ENCODE data around the gene SLC1A3. TPM values are rescaled to one million over a fixed set of nuclear protein-coding genes. Genes with fewer than 3 reads are reported as not detected.
A peak's percentile ranks its signal among the peaks of the same experiment; 100 is the strongest.

SLC1A3 gene
- total and polyA plus RNA-seq, 12 donors: 10.0 to 94.1 (median 43.2) TPM

DNA sequence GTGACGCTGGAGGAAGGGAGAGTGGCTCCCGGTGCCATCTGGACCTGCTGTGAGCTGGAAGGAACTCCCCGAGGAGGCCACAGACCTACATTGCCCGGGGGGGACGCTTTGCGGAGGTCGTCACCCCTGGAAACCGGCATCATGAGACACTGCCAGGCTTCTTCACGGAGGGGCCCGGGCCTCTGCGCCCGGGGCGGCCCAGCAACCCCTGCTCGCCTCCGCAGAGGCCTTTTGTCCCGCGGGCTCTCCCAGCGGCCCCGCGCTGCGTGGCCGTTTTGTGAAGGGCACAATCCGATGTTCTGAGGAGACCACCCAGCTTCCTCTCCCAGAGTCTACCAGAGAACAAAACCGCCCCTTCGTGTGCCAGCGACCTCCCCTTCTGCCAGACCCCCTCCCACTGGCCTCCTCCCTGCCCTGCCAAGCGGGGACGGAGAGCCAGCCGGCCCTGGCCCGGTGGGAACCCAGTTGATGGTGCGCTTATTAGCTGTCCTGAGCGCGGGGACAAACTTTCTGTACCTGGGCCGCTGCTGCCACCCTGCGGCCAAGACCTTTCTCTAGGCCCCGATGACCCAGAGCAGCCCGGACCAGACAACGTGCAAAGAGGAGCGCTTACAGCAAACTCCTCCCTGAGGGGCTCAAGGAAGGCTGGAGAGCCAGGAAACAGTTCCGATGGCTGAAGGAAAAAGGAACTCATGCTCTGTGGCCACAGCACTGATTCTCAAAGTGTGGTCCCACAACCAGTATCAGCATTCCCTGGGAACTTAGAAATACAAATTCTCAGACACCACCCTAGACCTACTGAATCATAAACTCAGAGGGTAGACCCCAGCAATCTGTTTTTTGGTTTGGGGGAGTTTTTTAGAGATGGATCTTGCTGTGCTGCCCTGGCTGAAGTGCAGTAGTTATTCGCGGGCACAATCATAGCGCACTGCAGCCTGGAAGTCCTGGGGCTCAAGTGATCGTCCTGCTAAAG lies 86.7 kb downstream of the SLC1A3 start:
- no peaks in the 10 kb centered on the region for H3K9me3 ChIP-seq (replicated peaks in 1 of 3)
- H3K27ac ChIP-seq: peak overlapping the region in 1 of 5 donors; percentile 51
- no peaks in the 10 kb centered on the region for H3K36me3 ChIP-seq (replicated peaks in 1 of 2)
- 23 to 48% (median 25%) methylated on average over 11 to 44 of the region's 44 CpGs for WGBS, 4 donors
- TF ChIP-seq, protein P1, sequence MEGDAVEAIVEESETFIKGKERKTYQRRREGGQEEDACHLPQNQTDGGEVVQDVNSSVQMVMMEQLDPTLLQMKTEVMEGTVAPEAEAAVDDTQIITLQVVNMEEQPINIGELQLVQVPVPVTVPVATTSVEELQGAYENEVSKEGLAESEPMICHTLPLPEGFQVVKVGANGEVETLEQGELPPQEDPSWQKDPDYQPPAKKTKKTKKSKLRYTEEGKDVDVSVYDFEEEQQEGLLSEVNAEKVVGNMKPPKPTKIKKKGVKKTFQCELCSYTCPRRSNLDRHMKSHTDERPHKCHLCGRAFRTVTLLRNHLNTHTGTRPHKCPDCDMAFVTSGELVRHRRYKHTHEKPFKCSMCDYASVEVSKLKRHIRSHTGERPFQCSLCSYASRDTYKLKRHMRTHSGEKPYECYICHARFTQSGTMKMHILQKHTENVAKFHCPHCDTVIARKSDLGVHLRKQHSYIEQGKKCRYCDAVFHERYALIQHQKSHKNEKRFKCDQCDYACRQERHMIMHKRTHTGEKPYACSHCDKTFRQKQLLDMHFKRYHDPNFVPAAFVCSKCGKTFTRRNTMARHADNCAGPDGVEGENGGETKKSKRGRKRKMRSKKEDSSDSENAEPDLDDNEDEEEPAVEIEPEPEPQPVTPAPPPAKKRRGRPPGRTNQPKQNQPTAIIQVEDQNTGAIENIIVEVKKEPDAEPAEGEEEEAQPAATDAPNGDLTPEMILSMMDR (IDR thresholded peaks at IDR 0.05): peak; percentile 31 to 72 (median 66)
- no peak for TF ChIP-seq POLR2A (IDR thresholded peaks at IDR 0.05)
- intact Hi-C loops (cut with DNase I): loop anchor here (2.0 to 10.0 kb wide), 4 partner anchors 186 to 281 kb away; no protein-coding TSS in a partner anchor
- H3K4me3 ChIP-seq: no peak overlapping the region
- no peaks in the 10 kb centered on the region for H3K27me3 ChIP-seq
- H3K4me1 ChIP-seq (replicated peaks in 1 of 2): peaks cover 0 to 14% of the 10 kb centered on the region in 2 donors
- peak; percentile 65 to 82 (median 77) for DNase-seq

DNA sequence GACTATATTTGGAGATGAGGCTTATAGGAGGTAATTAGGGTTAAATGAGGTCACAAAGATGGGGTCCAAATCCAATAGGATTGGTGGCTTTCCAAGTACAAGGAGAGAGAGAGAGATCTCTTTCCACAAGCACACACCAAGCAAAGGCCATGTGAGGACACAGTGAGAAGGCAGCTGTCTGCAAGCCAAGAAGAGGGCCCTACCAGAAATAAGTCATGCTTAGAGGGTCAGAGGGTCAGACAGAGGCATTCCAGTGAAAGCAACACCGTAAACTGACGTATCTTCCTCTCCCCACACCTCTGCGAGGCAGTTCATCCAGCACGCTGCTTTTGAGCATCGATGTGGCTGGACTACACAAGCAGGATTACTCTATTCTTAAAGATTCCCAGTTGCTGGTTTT lies 87.9 kb downstream of the SLC1A3 start:
- Histone ChIP-seq H3K4me3 (no peak overlapping the region), H3K27me3 (no peaks in the 10 kb centered on the region), H3K9me3 (replicated peaks in 1 of 3) (no peaks in the 10 kb centered on the region), H3K27ac (no peak overlapping the region), H3K36me3 (replicated peaks in 1 of 2) (no peaks in the 10 kb centered on the region), H3K4me1 (replicated peaks in 1 of 2) (peaks cover 0 to 14% of the 10 kb centered on the region in 2 donors)
- no peak for DNase-seq
- intact Hi-C loops (cut with DNase I): loop anchor here (5.0 to 10.0 kb wide), 3 partner anchors 187 to 282 kb away; no protein-coding TSS in a partner anchor
- whole genome bisulfite sequencing, 4 donors: 69 to 86% (median 81%) methylated on average over 5 of the region's 5 CpGs
- TF ChIP-seq POLR2A (IDR thresholded peaks at IDR 0.05): no peak
- TF ChIP-seq, protein P1 (IDR thresholded peaks at IDR 0.05): no peak

DNA sequence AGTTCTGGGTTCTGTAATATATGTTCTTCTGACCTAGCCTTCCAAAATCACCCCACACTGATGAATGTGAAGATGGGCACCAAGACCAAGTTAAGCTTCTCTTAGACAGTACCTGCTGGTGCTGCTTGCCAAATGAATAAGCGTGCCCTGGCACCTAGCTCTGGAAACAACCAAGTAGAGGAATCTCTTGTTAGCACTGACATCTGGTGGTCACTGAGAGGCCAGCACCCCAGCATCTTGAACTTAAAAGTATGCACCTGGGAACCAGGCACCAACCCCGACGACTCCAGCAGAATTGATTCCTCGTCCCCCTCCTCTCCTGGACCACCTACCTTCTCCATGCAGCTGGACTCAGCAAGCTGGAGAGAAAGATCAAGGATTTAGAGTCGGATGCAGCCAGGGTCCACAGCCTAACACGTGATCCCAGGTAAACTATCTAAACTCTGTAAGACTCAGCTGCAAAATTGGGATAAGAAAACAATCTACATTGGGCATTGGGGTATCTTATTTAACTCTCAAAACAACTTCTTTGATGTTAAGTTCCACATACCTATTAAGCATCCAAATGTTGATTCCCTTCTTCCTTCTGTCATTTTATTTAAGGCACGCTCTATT lies 89.8 kb downstream of the SLC1A3 start:
- peak; percentile 40 to 79 (median 65) for DNase-seq
- H3K27ac ChIP-seq: no peak overlapping the region

More for the DNA sequence above, 89.8 kb downstream of the SLC1A3 start:
- no peaks in the 10 kb centered on the region for H3K36me3 ChIP-seq (replicated peaks in 1 of 2)
- 22 to 32% (median 28%) methylated on average over 7 of the region's 7 CpGs for WGBS, 4 donors
- intact Hi-C loops (cut with DNase I): loop anchor here (5.0 to 10.0 kb wide), 2 partner anchors 201 to 519 kb away; no protein-coding TSS in a partner anchor
- peaks cover 0 to 13% of the 10 kb centered on the region in 2 donors for H3K4me1 ChIP-seq (replicated peaks in 1 of 2)
- no peaks in the 10 kb centered on the region for H3K9me3 ChIP-seq (replicated peaks in 1 of 3)
- TF ChIP-seq POLR2A (IDR thresholded peaks at IDR 0.05): no peak
- TF ChIP-seq, protein P1 (IDR thresholded peaks at IDR 0.05): peak; percentile 54 to 63 (median 58)
- no peak overlapping the region for H3K4me3 ChIP-seq
- H3K27me3 ChIP-seq: peaks cover 8% of the 10 kb centered on the region
